Urinary bladder (tissue), 4 donors: ENCODE measurements around the gene ESYT3. TPM values are rescaled to one million over a fixed set of nuclear protein-coding genes. Genes with fewer than 3 reads are reported as not detected.

Experiments
- DNase-seq: peaks from one replicate; pipeline ENCODE4 v3.0.0-alpha.2; 2015; ENCODE audit errors: extremely low spot score
- H3K27ac ChIP-seq: one replicate; pipeline ENCODE4 v1.5.1; 2013; ENCODE audit warnings: low read depth, mild to moderate bottlenecking, moderate library complexity
- H3K36me3 ChIP-seq: one replicate; pipeline ENCODE4 v1.6.1; 2013; ENCODE audit warnings: mild to moderate bottlenecking, moderate library complexity; ENCODE audit not compliant: insufficient read depth
- H3K4me1 ChIP-seq: one replicate; pipeline ENCODE4 v1.6.1; 2013; ENCODE audit warnings: mild to moderate bottlenecking, moderate library complexity; ENCODE audit not compliant: insufficient read depth
- H3K4me3 ChIP-seq: one replicate; pipeline ENCODE4 v1.5.1; 2013; ENCODE audit warnings: low read depth, low read length
- WGBS: extraction: QIAGEN DNeasy Blood & Tissue Kit; methylation state at CpG from one replicate; pipeline ENCODE4 v1.1.7; 2013; 5-methylcytosine and 5-hydroxymethylcytosine counted together
- polyA plus RNA-seq: library from polyadenylated mRNA; stranded (reverse); fragments of 200-250 nt; gene quantifications from one replicate; pipeline ENCODE4 v1.2.3, GENCODE V29; 2013
- total RNA-seq: library from RNA; depleted of rRNA; stranded (reverse); fragments of >200 nt; gene quantifications from one replicate; pipeline ENCODE4 v1.2.3, GENCODE V29; 2014
- donor health status: healthy with polysubstance abuse.
- donor health status: healthy.

Gene ESYT3
- total and polyA plus RNA-seq, 2 donors = 2.4 to 3.2 TPM

DNA sequence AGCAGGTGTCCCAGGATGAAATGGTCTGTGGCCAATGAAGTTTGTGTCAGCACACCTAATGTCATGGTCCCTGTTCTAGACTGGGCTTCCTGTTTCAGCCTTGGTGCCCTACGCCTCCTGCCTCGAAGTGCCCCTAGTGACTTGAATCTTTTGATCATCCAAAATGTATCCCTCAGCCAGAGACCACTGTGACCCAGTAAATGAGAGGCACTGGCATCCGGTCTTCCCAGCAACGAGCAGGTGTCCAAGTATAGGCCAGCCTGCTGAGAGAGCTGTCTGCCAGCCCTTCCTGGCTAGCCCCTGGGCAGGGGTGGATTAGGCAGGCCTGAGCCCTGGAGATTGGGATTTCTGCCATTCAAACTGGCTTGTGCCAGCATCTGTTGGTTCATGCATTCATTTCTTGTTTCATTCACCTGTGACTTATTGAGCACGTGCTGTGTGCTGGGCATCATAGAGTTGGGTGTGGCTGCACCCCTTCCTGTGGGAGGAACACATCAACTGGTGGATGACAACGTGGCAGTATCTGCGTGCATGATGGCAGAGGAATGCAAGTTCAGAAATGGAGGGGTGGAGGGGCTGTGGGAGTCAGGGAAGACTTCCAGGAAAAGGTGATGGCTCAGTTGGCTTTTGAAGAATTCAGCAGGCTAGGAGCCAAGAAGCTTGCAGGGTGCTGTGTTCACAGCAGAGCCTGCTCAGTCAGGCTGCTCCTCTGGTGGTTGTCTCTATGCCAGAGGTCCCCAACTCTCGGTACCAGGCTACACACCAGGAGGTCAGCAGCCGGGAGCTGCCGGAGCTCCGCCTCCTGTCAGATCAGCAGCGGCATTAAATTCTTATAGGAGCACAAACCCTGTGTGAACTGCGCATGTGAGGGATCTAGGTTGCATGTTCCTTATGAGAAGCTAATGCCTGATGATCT lies 21.6 kb downstream of the ESYT3 start:
- no peak for DNase-seq
- H3K36me3 ChIP-seq = no peaks in the 10 kb centered on the region
- 77% methylated on average over 13 of the region's 13 CpGs for WGBS
- no peaks in the 10 kb centered on the region for H3K4me1 ChIP-seq
- no peak overlapping the region for H3K27ac ChIP-seq
- H3K4me3 ChIP-seq = no peak overlapping the region

DNA sequence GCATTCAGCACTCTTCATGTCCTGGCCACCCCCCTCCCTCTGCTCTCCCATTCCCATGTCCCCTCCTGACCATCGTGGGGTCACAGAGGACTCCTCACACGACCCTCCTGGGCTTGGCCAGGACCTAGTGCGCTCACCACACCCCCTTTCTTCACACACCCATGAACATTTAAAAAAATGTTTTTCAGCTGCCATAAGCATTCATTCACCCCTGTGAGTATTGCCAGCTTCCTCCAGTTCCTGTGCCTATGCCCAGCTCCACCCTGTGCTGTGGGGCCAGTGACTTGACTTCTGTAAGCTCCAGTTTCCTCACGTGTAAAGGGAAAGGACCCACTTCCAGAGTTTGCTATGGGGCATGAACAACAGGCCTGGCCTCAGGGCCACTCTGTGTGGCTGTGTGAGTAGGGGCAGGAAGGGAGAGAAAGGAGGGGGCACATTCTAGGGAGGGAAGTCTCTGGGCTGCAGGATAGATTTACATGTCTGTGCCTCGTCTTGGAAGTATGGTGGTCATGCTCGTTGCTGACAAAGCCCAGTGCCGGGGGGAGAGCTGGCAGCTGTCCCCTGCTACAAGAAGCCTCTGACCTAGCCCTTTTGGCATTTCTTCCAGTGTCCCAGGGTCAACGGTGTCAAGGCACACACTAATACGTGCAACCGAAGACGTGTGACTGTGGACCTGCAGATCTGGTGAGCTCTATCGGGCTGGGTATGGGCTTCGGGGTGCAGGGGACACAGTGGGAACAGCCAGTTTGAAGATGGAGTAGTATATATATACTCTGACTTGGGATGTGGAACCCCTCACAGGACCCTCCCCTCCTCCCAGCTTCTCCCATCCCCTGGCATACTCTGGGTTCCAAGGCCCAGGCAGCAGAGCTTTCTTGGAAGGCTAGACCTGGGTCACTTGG lies 22.8 kb downstream of the ESYT3 start:
- Histone ChIP-seq H3K4me3 (no peak overlapping the region), H3K4me1 (no peaks in the 10 kb centered on the region), H3K27ac (no peak overlapping the region), H3K36me3 (no peaks in the 10 kb centered on the region)
- no peak for DNase-seq
- WGBS = 79% methylated on average over 13 of the region's 13 CpGs

DNA sequence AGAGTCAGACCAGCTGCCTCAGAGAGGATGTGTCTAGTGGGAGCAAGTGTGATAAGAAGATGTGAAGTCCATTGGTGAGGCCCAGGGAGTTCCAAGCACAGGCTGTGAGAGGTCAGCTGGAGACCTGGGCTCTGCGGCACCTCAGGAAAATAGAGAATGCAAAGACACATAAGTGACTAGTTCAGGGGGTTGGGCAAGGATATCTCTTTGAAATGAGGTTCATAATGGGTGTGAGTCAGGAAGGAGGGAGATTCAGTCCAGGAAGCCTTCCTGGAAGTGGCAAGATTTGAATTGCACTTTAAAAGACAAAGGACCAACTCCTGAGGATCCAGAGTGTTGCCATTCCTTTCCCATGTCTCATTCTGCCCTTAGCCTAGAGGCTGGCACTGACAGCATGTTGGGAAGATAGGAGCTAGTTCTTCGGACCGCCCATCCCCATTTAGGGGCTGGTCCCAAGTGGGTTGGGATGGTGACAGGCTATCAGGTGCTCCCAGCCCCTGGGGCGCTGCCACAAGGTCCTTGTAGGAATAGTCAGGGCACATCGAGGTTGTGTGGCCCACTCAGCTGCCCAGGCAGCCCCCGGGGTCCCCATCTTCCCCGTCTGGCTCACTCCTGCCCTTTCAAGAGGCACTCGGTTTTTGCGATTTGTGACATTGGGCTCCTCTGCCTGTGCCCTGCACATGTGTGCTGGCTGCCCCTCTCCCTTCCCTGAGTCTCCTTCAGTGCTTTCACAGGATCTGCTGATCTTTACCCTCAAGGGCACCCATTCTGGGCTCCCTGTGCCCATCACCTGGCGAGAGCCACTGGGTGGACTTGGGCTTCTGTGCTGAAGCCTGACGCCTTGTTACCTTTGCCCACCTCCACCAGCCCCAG lies 23.7 kb downstream of the ESYT3 start:
- no peak for DNase-seq
- WGBS = 87% methylated on average over 11 of the region's 11 CpGs
- H3K4me1 ChIP-seq = no peaks in the 10 kb centered on the region
- no peak overlapping the region for H3K27ac ChIP-seq
- H3K36me3 ChIP-seq = no peaks in the 10 kb centered on the region
- H3K4me3 ChIP-seq = no peak overlapping the region

DNA sequence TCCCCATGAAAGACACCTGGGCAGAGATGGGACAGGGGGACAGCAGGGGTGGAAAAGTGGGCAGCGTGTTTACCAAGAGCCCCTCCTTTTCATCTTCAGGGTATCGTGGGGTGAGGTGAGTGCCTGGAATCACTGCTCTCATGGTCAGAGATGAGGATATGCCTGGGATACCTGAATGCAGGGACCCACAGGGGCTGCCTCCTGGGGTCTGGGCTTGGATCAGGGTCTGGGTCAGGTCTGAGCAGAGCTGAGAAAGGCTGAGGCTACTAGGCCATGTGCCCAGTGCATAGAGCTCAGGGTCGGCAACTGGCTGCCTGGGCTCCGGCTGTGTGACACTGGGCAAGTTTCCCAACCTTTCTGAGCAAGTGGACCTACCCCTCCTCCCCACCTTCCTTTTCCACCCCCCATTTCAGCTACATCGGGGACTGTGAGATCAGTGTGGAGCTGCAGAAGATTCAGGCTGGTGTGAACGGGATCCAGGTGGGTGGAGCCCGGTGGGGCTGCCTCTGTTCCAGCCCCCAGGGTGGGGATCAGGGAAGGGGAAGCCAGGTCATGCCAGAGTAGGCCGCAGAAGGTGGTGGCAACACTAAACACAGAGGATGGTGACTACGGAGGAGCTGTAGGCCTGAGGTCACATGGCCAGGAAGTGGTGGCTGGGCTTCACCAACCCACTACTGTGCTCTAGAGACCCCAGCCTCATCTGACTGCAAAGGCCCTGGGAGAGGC lies 24.5 kb downstream of the ESYT3 start:
- WGBS = 81% methylated on average over 9 of the region's 9 CpGs
- no peak overlapping the region for H3K4me3 ChIP-seq
- DNase-seq = no peak
- no peaks in the 10 kb centered on the region for H3K4me1 ChIP-seq
- H3K27ac ChIP-seq = no peak overlapping the region
- H3K36me3 ChIP-seq = no peaks in the 10 kb centered on the region

DNA sequence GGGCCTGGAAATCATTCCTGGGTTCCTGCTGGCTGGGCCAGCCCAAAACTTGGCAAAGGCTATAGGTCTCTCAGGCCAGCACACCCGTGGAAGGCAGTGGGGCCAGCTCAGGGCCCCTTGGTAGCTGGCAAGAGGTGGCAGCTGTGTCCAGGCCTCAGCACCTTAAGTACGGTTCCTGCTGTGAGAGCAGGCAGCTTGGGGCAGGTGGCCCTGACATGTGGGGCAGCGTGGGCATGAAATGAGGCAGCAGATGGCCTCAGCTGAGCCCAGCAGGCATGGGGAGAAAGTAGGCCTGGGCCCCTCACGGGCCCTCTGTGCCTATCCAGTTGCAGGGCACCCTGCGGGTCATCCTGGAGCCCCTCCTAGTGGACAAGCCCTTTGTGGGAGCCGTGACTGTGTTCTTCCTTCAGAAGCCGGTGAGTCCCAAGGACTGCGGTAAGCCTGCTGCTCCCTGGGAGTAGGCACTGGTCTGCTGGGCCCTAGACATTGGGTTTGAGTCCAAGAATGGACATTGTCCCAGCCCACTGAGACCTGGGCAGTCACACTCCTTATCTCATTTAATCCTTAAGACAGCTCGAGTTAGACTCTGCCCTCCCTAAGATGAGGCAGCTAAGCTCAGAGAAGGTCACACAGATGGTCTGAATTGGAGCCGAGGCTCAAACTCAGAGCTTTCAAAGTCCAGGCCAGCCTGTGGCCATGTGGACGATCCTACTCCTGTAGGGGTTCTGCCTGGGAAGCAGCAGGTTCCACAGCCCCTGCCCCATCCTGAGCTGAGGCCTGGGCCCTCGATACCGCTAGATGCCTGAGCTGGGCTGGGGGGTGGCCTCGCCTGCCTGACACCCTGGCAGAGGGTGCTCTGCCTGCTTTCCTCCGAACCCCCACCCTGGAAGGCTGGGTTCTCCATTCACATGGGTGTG lies 25.5 kb downstream of the ESYT3 start:
- DNase-seq = no peak
- H3K27ac ChIP-seq = no peak overlapping the region
- no peaks in the 10 kb centered on the region for H3K4me1 ChIP-seq
- 85% methylated on average over 15 of the region's 15 CpGs for WGBS
- no peak overlapping the region for H3K4me3 ChIP-seq
- no peaks in the 10 kb centered on the region for H3K36me3 ChIP-seq

DNA sequence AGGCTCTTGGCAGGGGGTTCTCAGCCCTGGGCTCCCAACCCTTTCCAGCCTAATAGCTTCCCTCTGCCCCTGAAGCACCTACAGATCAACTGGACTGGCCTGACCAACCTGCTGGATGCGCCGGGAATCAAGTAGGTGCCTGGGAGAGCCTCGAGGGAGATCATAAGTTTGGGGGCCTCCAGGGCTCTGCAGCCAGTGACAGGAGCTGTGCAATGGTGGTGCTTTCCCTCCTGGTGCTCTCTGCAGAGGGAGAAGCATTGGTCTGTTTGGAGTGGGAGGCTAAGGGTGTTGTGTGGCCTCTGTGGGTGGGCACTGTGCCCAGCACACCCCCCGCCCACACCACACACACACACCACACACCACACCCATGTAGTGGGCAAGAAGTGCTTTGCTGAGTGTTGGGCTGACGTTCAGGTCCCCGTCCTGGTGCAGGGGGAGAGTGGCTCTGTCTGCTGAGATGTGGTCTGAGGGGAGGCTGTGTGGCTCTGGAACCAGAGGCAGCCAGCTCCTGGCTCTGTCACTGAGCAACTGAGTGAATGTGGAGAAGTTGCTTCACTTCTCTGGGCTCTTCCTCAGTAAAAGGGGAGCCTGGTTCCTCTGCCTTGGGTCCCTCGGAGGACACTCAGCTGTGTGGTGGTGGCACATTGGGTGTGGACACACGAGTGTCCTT lies 26.3 kb downstream of the ESYT3 start:
- Histone ChIP-seq H3K27ac (no peak overlapping the region), H3K36me3 (no peaks in the 10 kb centered on the region), H3K4me1 (no peaks in the 10 kb centered on the region), H3K4me3 (no peak overlapping the region)
- no peak for DNase-seq
- WGBS = 80% methylated on average over 8 of the region's 8 CpGs

DNA sequence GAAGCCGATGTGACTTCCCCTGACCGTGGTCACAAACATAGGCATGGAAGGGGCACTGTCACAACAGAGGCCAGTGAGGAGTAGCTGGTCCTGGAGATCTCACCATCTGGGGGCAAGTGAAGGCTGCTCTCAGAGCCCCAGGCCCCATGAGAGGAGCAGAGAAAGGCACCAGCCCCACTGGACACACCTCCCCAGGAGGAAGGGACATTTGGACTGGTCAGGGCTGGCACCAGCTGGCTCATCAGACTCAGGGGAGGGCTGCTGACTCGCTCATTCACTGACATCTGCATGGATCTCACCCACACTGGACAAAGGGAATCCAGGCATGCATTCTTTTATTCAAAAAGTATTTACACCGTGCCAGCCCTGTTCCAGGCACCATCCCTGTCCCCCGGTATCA lies 26.8 kb downstream of the ESYT3 start:
- no peak overlapping the region for H3K27ac ChIP-seq
- 80% methylated on average over 5 of the region's 5 CpGs for WGBS
- H3K4me1 ChIP-seq = no peaks in the 10 kb centered on the region
- DNase-seq = no peak
- no peaks in the 10 kb centered on the region for H3K36me3 ChIP-seq
- no peak overlapping the region for H3K4me3 ChIP-seq

DNA sequence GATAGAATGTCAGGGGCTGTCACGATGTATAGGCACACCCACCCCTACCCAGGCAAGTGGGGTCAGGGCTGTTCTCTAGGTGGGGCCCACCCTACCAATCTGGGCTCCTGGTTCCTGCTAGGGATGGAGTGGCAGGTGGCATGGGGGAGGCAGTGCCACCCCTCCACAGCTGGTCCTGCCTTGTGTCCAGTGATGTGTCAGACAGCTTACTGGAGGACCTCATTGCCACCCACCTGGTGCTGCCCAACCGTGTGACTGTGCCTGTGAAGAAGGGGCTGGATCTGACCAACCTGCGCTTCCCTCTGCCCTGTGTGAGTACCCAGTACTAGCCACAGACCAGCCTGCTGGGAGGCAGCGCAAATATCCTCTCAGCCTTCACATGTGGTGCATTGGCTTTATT lies 27.5 kb downstream of the ESYT3 start:
- DNase-seq = no peak
- H3K4me3 ChIP-seq = no peak overlapping the region
- H3K4me1 ChIP-seq = no peaks in the 10 kb centered on the region
- 79% methylated on average over 4 of the region's 4 CpGs for WGBS
- H3K27ac ChIP-seq = no peak overlapping the region
- no peaks in the 10 kb centered on the region for H3K36me3 ChIP-seq

DNA sequence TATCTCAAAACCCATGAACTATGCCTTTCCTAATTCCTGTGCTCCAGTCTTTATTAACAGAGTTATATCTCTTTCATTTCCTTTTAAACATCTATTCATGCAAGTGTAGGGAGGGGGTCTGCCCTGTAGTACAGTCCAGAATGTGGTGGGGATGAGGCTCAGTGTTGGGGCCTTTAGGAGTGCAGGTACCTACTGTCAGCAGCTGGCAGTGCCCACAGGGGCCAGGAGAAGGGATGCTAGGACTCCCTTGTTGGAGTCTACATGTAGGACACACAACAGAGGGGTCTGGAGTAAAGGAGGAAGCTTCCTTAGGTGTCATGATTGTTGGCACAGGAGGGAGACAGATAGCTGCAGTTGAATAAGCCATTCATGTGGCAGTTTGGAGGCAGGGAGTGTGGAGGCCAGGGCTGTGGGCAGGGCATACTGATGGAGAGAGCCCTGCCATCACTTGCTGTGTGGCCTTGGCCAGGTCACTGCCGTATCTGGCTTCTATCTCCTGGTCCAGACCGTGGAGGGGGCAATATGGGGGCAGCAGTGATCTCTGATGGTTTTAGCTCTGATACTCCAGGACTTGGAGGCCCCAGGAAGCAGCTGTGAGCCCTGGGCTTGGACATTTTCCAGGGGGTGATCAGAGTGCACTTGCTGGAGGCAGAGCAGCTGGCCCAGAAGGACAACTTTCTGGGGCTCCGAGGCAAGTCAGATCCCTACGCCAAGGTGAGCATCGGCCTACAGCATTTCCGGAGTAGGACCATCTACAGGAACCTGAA lies 29.5 kb downstream of the ESYT3 start:
- WGBS = 69% methylated on average over 6 of the region's 6 CpGs
- Histone ChIP-seq H3K36me3 (no peaks in the 10 kb centered on the region), H3K4me3 (no peak overlapping the region), H3K4me1 (no peaks in the 10 kb centered on the region), H3K27ac (no peak overlapping the region)
- no peak for DNase-seq

DNA sequence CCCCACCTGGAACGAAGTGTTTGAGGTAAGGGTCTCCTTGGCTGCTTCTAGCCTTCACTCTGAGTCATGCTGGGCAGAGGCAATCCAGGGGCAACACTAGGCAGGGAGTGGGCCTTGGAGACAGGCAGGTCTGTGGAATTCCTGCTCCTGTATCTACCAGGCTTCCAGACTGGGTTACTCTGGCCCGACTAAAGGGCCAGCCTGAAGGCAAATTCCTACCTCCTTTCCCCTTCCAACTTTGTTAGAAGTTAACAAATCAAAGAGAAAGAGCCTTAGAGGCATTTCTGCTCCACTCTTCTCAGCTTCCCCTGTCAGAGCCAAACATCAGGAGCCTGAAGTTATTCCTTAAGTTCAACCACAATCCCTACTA lies 30.1 kb downstream of the ESYT3 start:
- no peak for DNase-seq
- 84% methylated on average over 2 of the region's 2 CpGs for WGBS
- Histone ChIP-seq H3K36me3 (no peaks in the 10 kb centered on the region), H3K4me1 (no peaks in the 10 kb centered on the region), H3K27ac (no peak overlapping the region), H3K4me3 (no peak overlapping the region)

DNA sequence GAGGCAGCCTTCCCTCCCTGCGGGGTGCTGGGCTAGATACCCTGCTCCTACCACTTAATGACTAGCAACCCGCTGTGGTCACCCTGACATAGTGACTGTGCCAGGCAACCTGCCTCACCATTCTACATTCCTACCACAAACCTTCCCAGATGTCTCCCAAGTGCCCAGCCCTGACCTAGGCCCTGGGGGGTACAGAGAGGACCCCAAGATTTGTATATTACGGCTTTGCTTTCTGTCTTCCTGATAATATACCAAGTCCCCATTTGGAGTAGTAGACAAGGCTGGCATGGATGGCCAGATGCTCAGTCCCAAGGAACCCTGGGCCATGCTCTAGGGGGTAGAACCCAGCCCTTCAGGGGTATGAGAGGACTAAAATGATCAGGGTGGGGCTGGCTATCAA lies 31.0 kb downstream of the ESYT3 start:
- H3K4me1 ChIP-seq = no peaks in the 10 kb centered on the region
- no peak overlapping the region for H3K27ac ChIP-seq
- DNase-seq = no peak
- no peak overlapping the region for H3K4me3 ChIP-seq
- WGBS = 97% methylated on average over 3 of the region's 3 CpGs
- no peaks in the 10 kb centered on the region for H3K36me3 ChIP-seq
